SK-N-SH (cell line): ENCODE results near the gene MRPS22. TPM values are rescaled to one million over a fixed set of nuclear protein-coding genes. Genes with fewer than 3 reads are reported as not detected.

Experiments
- CTCF ChIA-PET: fragments of 300-600, 350-600 bp; formaldehyde crosslinking; extraction: SDS; loops from one replicate; lab custom pipeline; 2021; lab: Yijun Ruan, JAX
- POLR2A ChIA-PET: fragments of 350-600 bp; sonication (Branson Sonifier 250); formaldehyde crosslinking; extraction: SDS; loops from one replicate; lab custom pipeline; 2020; ENCODE audit warnings: antibody characterized with exemption, inconsistent platforms; lab: Yijun Ruan, JAX
- DNase-seq: peaks from one replicate; pipeline ENCODE4 v3.0.0; 2012
- H2AFZ ChIP-seq: fragments of 200-600 bp; sonication (generic); 2 replicates; pipeline ENCODE4 v1.8.1; 2016; ENCODE audit warnings: antibody characterized with exemption, mild to moderate bottlenecking, low read depth
- H3F3A ChIP-seq: fragments of 200-600 bp; sonication (generic); replicated peaks from 2 replicates; pipeline ENCODE3; 2016; ENCODE audit warnings: antibody characterized with exemption, mild to moderate bottlenecking; ENCODE audit not compliant: insufficient read depth
- H3K27ac ChIP-seq, 2 experiments: fragments of 200-500 bp in 1 of 2; fragments of 200-600 bp in 1 of 2; sonication (Bioruptor generic) in 1 of 2; sonication (generic), shearing (Covaris generic) in 1 of 2; 2 replicates each; pipeline versions ENCODE4 v1.5.1 to v1.6.1; 2014 to 2016; ENCODE audit warnings: low read depth in 2 of 2, inconsistent platforms in 1 of 2, low read length in 1 of 2, mild to moderate bottlenecking in 1 of 2, mixed read lengths in 1 of 2
- H3K27me3 ChIP-seq: fragments of 200-600 bp; sonication (generic), shearing (Covaris generic); 2 replicates; pipeline ENCODE4 v1.6.1; 2016; ENCODE audit warnings: mixed run types; ENCODE audit not compliant: insufficient read depth
- H3K36me3 ChIP-seq, 2 experiments: fragments of 200-500 bp in 1 of 2; fragments of 200-600 bp in 1 of 2; sonication (Bioruptor generic) in 1 of 2; sonication (generic) in 1 of 2; replicated peaks in 1 of 2; 2 replicates each; pipeline versions ENCODE3 to v1.5.1; 2014 to 2016; ENCODE audit warnings: low read length in 1 of 2, mild to moderate bottlenecking in 1 of 2; ENCODE audit not compliant: insufficient read depth in 2 of 2, control insufficient read depth in 1 of 2
- H3K4me1 ChIP-seq, 2 experiments: fragments of 200-500 bp in 1 of 2; fragments of 200-600 bp in 1 of 2; sonication (Bioruptor generic) in 1 of 2; sonication (generic), shearing (Covaris generic) in 1 of 2; 2 replicates each; pipeline versions ENCODE4 v1.5.1 to v1.6.1; 2014 to 2016; ENCODE audit warnings: low read depth in 1 of 2, low read length in 1 of 2, mixed run types in 1 of 2; ENCODE audit not compliant: insufficient read depth in 2 of 2, control insufficient read depth in 1 of 2
- H3K4me2 ChIP-seq: fragments of 200-600 bp; sonication (generic), shearing (Covaris generic); 2 replicates; pipeline ENCODE4 v1.6.1; 2017; ENCODE audit warnings: mixed run types
- H3K4me3 ChIP-seq, 2 experiments: fragments of 200-500 bp in 1 of 2; fragments of 200-600 bp in 1 of 2; sonication (Bioruptor generic) in 1 of 2; sonication (generic), shearing (Covaris generic) in 1 of 2; 2 replicates each; pipeline versions ENCODE4 v1.5.1 to v1.8.1; 2014 to 2016; ENCODE audit warnings: low read depth in 2 of 2, inconsistent platforms in 1 of 2, low read length in 1 of 2, mild to moderate bottlenecking in 1 of 2, mixed read lengths in 1 of 2, moderate library complexity in 1 of 2
- H3K79me2 ChIP-seq: fragments of 200-600 bp; sonication (generic); 2 replicates; pipeline ENCODE4 v1.8.1; 2017; ENCODE audit warnings: mild to moderate bottlenecking; ENCODE audit not compliant: insufficient read depth
- H3K9ac ChIP-seq: fragments of 200-600 bp; sonication (generic); 2 replicates; pipeline ENCODE4 v1.6.1; 2017; ENCODE audit warnings: mixed run types
- H3K9me2 ChIP-seq: fragments of 200-600 bp; sonication (generic); 2 replicates; pipeline ENCODE4 v1.6.1; 2017; ENCODE audit warnings: mixed run types
- H3K9me3 ChIP-seq: fragments of 200-600 bp; sonication (generic); 2 replicates; pipeline ENCODE4 v1.6.1; 2017; ENCODE audit warnings: mixed run types, mild to moderate bottlenecking, moderate library complexity
- H4K20me1 ChIP-seq: fragments of 200-600 bp; sonication (generic); 2 replicates; pipeline ENCODE4 v1.6.1; 2017; ENCODE audit warnings: mild to moderate bottlenecking, mixed run types; ENCODE audit not compliant: insufficient read depth
- EP300 ChIP-seq, 2 experiments: IDR thresholded peaks; 2 replicates each; pipeline versions ENCODE4 v1.4.0 to v1.6.1; 2012; ENCODE audit warnings: borderline replicate concordance in 1 of 2, low read depth in 1 of 2, low read length in 1 of 2
- EZH2phosphoT487 ChIP-seq: fragments of 200-600 bp; sonication (generic); IDR thresholded peaks from 2 replicates; pipeline ENCODE4 v1.6.1; 2017; ENCODE audit warnings: low read depth, mixed run types, mild to moderate bottlenecking, antibody characterized with exemption, moderate library complexity, borderline replicate concordance
- FOSL2 ChIP-seq: IDR thresholded peaks from 2 replicates; pipeline ENCODE4 v1.4.0; 2012; ENCODE audit warnings: low read depth, mild to moderate bottlenecking, moderate library complexity, borderline replicate concordance
- GATA2 ChIP-seq: sonication (generic); formaldehyde crosslinking; IDR thresholded peaks from 2 replicates; pipeline ENCODE4 v1.5.0; 2020; ENCODE audit warnings: mild to moderate bottlenecking, missing genetic modification reagents
- JUND ChIP-seq: IDR thresholded peaks from 2 replicates; pipeline ENCODE4 v1.4.0; 2012
- RAD21 ChIP-seq: IDR thresholded peaks from 2 replicates; pipeline ENCODE4 v1.6.1; 2012; ENCODE audit warnings: mild to moderate bottlenecking, low read length
- RCOR1 ChIP-seq: fragments of 150-350 bp; IDR thresholded peaks from 2 replicates; pipeline ENCODE4 v1.6.1; 2017; ENCODE audit warnings: antibody characterized with exemption, low read length
- SIN3A ChIP-seq: IDR thresholded peaks from 2 replicates; pipeline ENCODE4 v1.6.1; 2012; ENCODE audit warnings: low read depth, mild to moderate bottlenecking, low read length, moderate library complexity, borderline replicate concordance
- TCF12 ChIP-seq: IDR thresholded peaks from 2 replicates; pipeline ENCODE4 v1.4.0; 2012
- whole genome bisulfite sequencing: methylation state at CpG from one replicate; pipeline ENCODE4 v1.1.6; 2017; ENCODE audit warnings: low lambda C conversion rate; 5-methylcytosine and 5-hydroxymethylcytosine counted together
- polyA plus RNA-seq, 3 experiments: library from polyadenylated mRNA; depleted of rRNA; stranded (reverse); fragments of >200 nt; gene quantifications; 2 replicates each; pipeline ENCODE4 v1.2.3, GENCODE V29; 2012
- TF ChIP-seq, protein P1 (sequence below): IDR thresholded peaks from 2 replicates; pipeline ENCODE4; 2012

MRPS22 gene
- polyA plus RNA-seq, 1 of the 3 experiments (the other 2 are of a cell fraction), result 50.6 TPM

DNA sequence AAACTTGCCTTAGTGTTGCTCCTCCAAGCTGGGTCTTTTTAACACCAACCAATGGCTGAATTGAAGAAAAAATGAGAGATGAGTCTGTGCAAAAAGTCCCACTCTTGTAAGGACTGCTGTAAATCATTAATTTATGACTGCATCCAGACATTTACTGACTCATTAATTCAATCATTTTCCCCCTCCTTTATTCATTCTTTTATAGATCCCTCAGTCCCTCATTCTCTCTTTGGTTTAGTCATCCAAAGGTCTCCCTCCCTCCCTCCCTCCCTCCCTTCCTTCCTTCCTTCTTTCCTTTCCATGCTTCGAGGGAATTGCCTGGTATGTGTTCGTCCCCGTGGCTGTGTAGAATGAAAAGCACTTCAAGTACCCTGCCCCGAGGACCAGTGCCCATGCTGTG is 35.3 kb upstream of the MRPS22 start:
- H2AFZ ChIP-seq, result peak overlapping the region; percentile 61; the same call in 1 of the 2 replicates
- H3K4me3 ChIP-seq, result no peak overlapping the region
- WGBS, result 17% methylated on average over 4 of the region's 4 CpGs
- no peaks in the 10 kb centered on the region for H4K20me1 ChIP-seq
- H3K79me2 ChIP-seq, result no peaks in the 10 kb centered on the region
- H3F3A ChIP-seq, result peaks cover 24% of the 10 kb centered on the region
- H3K9ac ChIP-seq, result peak overlapping the region; percentile 23; the same call in 1 of the 2 replicates
- no peaks in the 10 kb centered on the region for H3K9me2 ChIP-seq
- DNase-seq, result no peak
- no peaks in the 10 kb centered on the region for H3K9me3 ChIP-seq
- POLR2A ChIA-PET, result no interaction called here
- H3K27ac ChIP-seq, result peak overlapping the region; percentile 64 to 86; a peak in 3 of 4 replicates
- H3K36me3 ChIP-seq, result no peaks in the 10 kb centered on the region
- peak overlapping the region; percentile 57 for H3K4me2 ChIP-seq
- CTCF ChIA-PET, result interaction anchor here (2.7 kb wide), 1 partner anchor 21 kb away, joined by 9 read pairs; no protein-coding TSS in a partner anchor
- TF ChIP-seq JUND (peak; percentile 39), FOSL2 (peak; percentile 35; the same call in 1 of the 2 replicates), TCF12 (peak; percentile 47; the same call in 1 of the 2 replicates), EP300 (IDR thresholded peaks at IDR 0.05; ENCODE audit: borderline replicate concordance in 1 of 2, low read depth in 1 of 2, low read length in 1 of 2) (peak in 1 of 2 experiments; percentile 14; a peak in 1 of 4 replicates), GATA2 (CRISPR knock-in tag) (no peak), RAD21 (no peak), RCOR1 (no peak), EZH2phosphoT487 (no peak)
- TF ChIP-seq, protein P1, sequence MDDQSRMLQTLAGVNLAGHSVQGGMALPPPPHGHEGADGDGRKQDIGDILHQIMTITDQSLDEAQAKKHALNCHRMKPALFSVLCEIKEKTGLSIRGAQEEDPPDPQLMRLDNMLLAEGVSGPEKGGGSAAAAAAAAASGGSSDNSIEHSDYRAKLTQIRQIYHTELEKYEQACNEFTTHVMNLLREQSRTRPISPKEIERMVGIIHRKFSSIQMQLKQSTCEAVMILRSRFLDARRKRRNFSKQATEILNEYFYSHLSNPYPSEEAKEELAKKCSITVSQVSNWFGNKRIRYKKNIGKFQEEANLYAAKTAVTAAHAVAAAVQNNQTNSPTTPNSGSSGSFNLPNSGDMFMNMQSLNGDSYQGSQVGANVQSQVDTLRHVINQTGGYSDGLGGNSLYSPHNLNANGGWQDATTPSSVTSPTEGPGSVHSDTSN, result peak; percentile 82
- TF ChIP-seq, all 33 proteins: peak for 5
- Histone ChIP-seq H3K27me3 (no peaks in the 10 kb centered on the region), H3K4me1 (peaks cover 3 to 43% of the 10 kb centered on the region in 2 experiments; a peak in 3 of 4 replicates)

DNA sequence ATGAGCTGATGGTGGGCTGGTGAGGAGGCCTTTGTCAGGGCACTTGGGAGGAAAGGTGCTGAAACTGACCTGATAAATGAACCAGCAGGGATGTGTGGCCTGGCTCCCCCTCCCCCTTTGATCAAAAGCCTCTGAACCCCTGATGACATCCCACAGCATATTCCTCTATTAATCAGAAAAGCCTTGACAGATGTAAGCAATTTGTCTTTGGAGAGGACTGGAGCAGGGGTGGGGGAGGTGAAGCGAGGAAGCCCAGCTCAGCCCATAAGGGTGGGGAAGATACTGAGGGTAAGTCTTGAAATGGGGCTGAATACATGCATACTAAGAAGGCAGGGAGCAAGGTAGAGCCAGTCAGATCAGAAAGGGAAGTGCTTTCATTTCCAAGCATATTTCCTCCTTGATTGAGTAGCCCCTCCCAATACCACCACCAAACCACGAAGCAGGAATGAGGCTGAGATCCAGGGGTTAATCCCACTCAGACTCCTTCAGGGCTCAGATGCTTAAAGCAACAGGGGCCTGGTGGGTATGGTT is 34.7 kb upstream of the MRPS22 start:
- H3K27ac ChIP-seq, result peak overlapping the region; percentile 64 to 86; a peak in 3 of 4 replicates
- peaks cover 3 to 43% of the 10 kb centered on the region in 2 experiments; a peak in 3 of 4 replicates for H3K4me1 ChIP-seq
- H3K36me3 ChIP-seq, result no peaks in the 10 kb centered on the region
- H3K4me3 ChIP-seq, result no peak overlapping the region
- H3K79me2 ChIP-seq, result no peaks in the 10 kb centered on the region
- H3F3A ChIP-seq, result peaks cover 24% of the 10 kb centered on the region
- no peaks in the 10 kb centered on the region for H3K9me3 ChIP-seq
- ChIA-PET CTCF (interaction anchor here (1.5 to 1.8 kb wide), 3 partner anchors 9 to 197 kb away, joined by 4 to 8 read pairs (median 4); no protein-coding TSS in a partner anchor), POLR2A (no interaction called here)
- no peaks in the 10 kb centered on the region for H4K20me1 ChIP-seq
- DNase-seq, result no peak
- no peak for TF ChIP-seq SIN3A
- TF ChIP-seq, protein P1, result peak; percentile 84
- H3K4me2 ChIP-seq, result peak overlapping the region; percentile 57
- H3K27me3 ChIP-seq, result no peaks in the 10 kb centered on the region
- H2AFZ ChIP-seq, result peak overlapping the region; percentile 61; the same call in 1 of the 2 replicates
- WGBS, result 42% methylated on average over 2 of the region's 2 CpGs
- H3K9me2 ChIP-seq, result no peaks in the 10 kb centered on the region
- peak overlapping the region; percentile 23; the same call in 1 of the 2 replicates for H3K9ac ChIP-seq
